Left hindlimb (tissue), 1 donor: ENCODE measurements around the gene PWP2.
"Not testable (repeated sequence)": the region's sequence is repeated elsewhere in the genome, so short reads cannot be mapped to it uniquely, and the experiment has no call there.

Experiments used
- DNase-seq: peaks from one replicate; pipeline ENCODE4 v3.0.0-alpha.2; 2018

The PWP2 gene

GRCh38 chr21:44107026-44107501 lies at the start of gene PWP2:
Gene PWP2, plus strand, starts transcription at chr21:44107399. Its CDS starts 18 bp downstream, at chr21:44107417.
- DNase-seq = not testable (repeated sequence)

- no peak for DNase-seq
Measured at GRCh38 chr21:44057960-44058651, 49.1 kb upstream of the PWP2 start.

GRCh38 chr21:44058652-44058964 lies 48.6 kb upstream of the PWP2 start:
- DNase-seq = no peak

- no peak for DNase-seq
Measured at GRCh38 chr21:44058981-44059380, 48.2 kb upstream of the PWP2 start.

GRCh38 chr21:44059710-44060109 lies 47.5 kb upstream of the PWP2 start:
- DNase-seq = no peak

- no peak for DNase-seq
Measured at GRCh38 chr21:44062380-44062779, 44.8 kb upstream of the PWP2 start.

GRCh38 chr21:44063151-44063912 lies 43.9 kb upstream of the PWP2 start:
- no peak for DNase-seq

GRCh38 chr21:44064852-44065403 lies 42.3 kb upstream of the PWP2 start:
- DNase-seq = no peak

GRCh38 chr21:44065428-44065827 lies 41.8 kb upstream of the PWP2 start:
- no peak for DNase-seq

- no peak for DNase-seq
Measured at GRCh38 chr21:44066116-44066515, 41.1 kb upstream of the PWP2 start.

- DNase-seq = no peak
Measured at GRCh38 chr21:44067011-44067839, 40.0 kb upstream of the PWP2 start.

- no peak for DNase-seq
Measured at GRCh38 chr21:44070391-44070790, 36.8 kb upstream of the PWP2 start.

- no peak for DNase-seq
Measured at GRCh38 chr21:44071359-44072104, 35.7 kb upstream of the PWP2 start.

- DNase-seq = no peak
Measured at GRCh38 chr21:44072111-44072510, 35.1 kb upstream of the PWP2 start.

- DNase-seq = no peak
Measured at GRCh38 chr21:44074315-44074958, 32.8 kb upstream of the PWP2 start.

GRCh38 chr21:44076316-44076715 lies 30.9 kb upstream of the PWP2 start:
- no peak for DNase-seq

- no peak for DNase-seq
Measured at GRCh38 chr21:44078411-44078981, 28.7 kb upstream of the PWP2 start.

GRCh38 chr21:44079446-44079845 lies 27.8 kb upstream of the PWP2 start:
- DNase-seq = no peak

GRCh38 chr21:44079846-44080245 lies 27.4 kb upstream of the PWP2 start:
- no peak for DNase-seq

- no peak for DNase-seq
Measured at GRCh38 chr21:44082648-44083440, 24.4 kb upstream of the PWP2 start.
